Activated T-helper 1 cell treated with anti-CD3 and anti-CD28 coated beads, Interleukin-12 subunit alpha, Interleukin-12 subunit beta, Interleukin-2, Interleukin-4 antibody, amounts not matched to agents 30 ng/mL and 10 ng/mL and 1 ng/mL, durations not matched to agents 14 hours and 24 hours and 36 hours (primary cell): ENCODE measurements around the gene KIAA1217. TPM values are rescaled to one million over a fixed set of nuclear protein-coding genes. Genes with fewer than 3 reads are reported as not detected.

ENCODE experiments used
- DNase-seq: peaks from one replicate; pipeline ENCODE4 v3.0.0; 2021; ENCODE audit warnings: low spot score
- H3K27ac Mint-ChIP-seq: one replicate; pipeline ENCODE4 v1.8.0; 2021; ENCODE audit warnings: mild to moderate bottlenecking, mixed read lengths
- H3K27me3 Mint-ChIP-seq: one replicate; pipeline ENCODE4 v1.8.0; 2022; ENCODE audit warnings: mild to moderate bottlenecking, moderate library complexity, mixed read lengths; ENCODE audit not compliant: insufficient read depth
- H3K36me3 Mint-ChIP-seq: one replicate; pipeline ENCODE4 v1.8.0; 2021; ENCODE audit warnings: low read depth, mixed read lengths
- H3K4me1 Mint-ChIP-seq: one replicate; pipeline ENCODE4 v1.8.0; 2021; ENCODE audit warnings: low read depth, mixed read lengths
- H3K4me3 Mint-ChIP-seq: one replicate; pipeline ENCODE4 v1.8.0; 2021; ENCODE audit warnings: mild to moderate bottlenecking, moderate library complexity, mixed read lengths
- H3K9me3 Mint-ChIP-seq: one replicate; pipeline ENCODE4 v1.8.0; 2021; ENCODE audit warnings: mixed read lengths
- intact Hi-C: fragments of 100-400 bp; cut with micrococcal nuclease; formaldehyde crosslinking; loops from one replicate; pipeline ENCODE4 v1.15.1; 2024
- total RNA-seq: library from RNA; stranded (reverse); gene quantifications from 2 replicates; pipeline ENCODE4 v1.2.3, GENCODE V29; 2022

The KIAA1217 gene
- total RNA-seq, 1 donor from 2014 or later, result 6.4 TPM

DNA sequence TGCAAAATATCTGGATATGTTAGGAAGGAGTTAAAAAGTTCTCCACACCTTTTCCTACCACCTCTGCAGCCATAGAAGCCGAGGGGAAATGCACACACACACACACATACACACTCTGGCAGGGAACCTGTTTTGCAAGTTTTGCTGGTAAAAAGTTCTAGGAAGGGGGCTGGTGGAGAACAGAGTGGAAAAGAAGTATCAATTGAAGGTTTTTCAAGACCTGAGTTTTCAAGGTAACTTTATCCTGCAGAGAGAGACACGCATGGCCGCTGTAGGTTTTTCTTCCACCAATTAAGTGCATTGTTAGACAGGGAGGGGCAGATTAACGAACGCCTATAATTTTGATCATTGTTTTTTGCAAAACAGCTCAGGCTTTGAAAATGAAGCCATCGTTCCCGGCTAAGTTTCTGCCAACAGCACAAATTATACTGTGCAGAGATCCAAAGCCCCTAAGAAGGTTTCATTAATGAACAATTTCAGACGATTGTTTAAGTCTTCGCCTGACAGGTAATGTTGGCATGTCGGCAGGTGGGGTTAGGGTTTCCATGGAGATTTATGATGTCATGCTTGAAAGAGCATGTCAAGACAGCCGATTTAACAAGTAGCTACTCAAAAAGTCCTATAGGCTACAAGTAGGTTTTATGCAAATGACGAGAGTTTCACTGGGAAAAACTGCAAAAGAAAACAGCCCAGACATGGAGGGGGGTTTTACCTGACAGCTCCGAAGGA lies 29.7 kb downstream of the KIAA1217 start:
- Mint-ChIP-seq H3K4me1 (no peaks in the 10 kb centered on the region), H3K4me3 (no peak overlapping the region), H3K27ac (no peak overlapping the region), H3K27me3 (peaks cover 22% of the 10 kb centered on the region), H3K9me3 (no peaks in the 10 kb centered on the region), H3K36me3 (no peaks in the 10 kb centered on the region)
- intact Hi-C loops, result no loop called here
- DNase-seq, result no peak

DNA sequence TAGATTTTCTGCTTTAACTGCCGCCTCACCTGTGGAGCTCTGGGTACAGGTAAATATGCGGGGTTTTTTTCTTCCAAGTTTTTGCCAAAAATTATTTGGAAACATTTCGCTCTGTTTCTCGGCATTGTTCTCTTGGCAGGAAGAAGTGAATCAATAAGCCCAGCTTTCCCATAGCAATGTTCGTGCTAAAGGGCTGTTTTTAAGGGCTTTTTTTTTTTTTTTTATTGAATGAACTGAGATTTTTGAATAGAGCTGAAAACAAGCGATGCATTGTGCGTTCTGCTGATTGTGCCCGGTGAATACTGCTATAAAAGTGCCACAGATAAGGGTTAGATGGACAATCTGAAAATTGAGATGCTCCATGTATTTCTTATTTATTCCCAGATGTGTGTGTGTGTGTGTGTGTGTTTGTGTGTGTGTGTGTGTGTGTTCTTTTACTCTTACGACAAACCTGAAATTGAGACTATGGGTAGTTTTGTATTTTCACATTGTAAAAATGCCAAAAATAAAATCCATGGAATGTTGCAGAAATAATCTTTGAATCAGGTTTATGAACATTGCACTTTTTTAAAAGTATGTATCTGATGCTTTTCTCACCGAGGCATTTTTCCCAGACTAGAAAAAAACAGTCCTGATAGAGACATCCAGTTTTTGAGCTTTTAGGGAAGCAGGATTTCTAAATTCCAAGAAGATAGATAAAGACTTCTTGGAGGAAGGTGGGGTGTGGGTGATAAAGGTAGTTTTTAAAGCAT lies 30.5 kb downstream of the KIAA1217 start:
- Mint-ChIP-seq H3K9me3 (no peaks in the 10 kb centered on the region), H3K4me1 (no peaks in the 10 kb centered on the region), H3K4me3 (no peak overlapping the region), H3K36me3 (no peaks in the 10 kb centered on the region), H3K27me3 (peaks cover 22% of the 10 kb centered on the region), H3K27ac (no peak overlapping the region)
- intact Hi-C loops, result no loop called here
- DNase-seq, result no peak

DNA sequence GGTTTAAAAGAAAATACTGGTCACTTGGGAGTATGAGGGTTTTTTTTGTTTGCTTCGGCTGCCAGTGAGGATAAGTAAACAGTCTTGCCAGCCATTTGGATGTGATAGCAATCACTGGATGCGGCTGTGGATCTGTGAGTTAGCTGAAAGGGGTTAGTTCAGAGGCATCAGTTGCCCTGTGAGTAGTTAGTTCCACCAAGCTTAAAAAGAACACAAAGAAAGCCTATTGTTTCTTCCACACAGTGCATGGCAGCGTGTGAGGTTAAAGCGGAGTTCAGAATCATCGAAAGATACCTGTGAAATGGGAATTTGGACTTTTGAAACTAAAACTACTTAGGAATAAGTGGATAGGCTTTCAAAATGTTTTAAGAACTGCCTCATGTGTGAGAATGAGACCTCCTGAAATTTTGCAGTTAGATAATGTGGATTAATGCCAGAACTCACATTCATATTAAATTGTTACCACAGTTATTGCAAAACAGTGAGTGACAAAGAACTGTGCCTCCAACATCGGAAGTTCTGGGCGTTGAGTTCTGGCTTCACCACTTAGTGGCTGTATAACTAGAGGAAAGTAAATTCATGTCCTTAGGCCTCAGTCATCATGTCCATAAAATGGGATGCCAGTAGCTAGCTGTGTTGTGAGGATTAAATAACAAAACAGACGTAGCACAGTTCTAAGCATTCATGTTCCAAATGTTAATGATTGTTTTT lies 31.3 kb downstream of the KIAA1217 start:
- intact Hi-C loops, result no loop called here
- Mint-ChIP-seq H3K4me3 (no peak overlapping the region), H3K9me3 (no peaks in the 10 kb centered on the region), H3K36me3 (no peaks in the 10 kb centered on the region), H3K4me1 (no peaks in the 10 kb centered on the region), H3K27ac (no peak overlapping the region), H3K27me3 (peaks cover 22% of the 10 kb centered on the region)
- no peak for DNase-seq

DNA sequence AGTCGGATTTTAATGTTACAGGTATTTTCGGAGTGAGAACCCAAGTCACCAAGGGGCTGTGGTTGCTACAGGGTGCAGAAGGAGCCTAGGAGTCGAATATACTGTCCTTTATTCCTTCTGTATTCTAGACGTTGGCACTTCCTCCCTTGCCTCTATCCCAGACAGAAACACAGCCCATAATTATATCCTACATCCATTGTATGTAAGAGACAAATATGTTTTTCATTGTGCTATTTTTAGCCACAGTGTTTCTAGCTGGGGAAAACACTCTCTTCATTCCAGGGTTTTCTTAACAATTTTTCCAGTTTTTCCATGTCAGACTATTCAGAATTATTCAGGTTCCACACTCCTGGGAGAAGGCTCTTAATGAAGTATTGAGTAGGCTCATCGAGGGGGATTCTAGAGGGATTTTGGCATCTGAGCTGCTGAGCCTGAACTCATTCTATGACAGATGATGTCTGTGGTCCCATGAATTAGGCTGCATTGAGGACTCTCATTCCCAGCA lies 32.6 kb downstream of the KIAA1217 start:
- no peaks in the 10 kb centered on the region for H3K36me3 Mint-ChIP-seq
- H3K9me3 Mint-ChIP-seq, result no peaks in the 10 kb centered on the region
- no peak overlapping the region for H3K27ac Mint-ChIP-seq

DNA sequence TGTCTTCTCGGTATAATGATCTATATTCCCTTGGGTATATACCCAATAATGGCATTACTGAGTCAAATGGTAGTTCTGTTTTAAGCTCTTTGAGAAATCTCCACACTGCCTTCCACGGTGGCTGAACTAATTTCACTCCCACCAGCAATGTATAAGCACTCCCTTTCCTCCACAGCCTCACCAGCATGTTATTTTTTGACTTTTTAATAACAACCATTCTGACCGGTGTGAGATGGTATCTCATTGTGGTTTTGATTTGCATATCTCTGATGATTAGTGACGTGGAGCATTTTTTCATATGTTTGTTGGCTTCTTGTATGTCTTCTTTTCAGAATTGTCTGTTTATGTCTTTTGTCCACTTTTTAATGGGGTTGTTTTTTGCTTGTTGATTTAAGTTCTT lies 33.6 kb downstream of the KIAA1217 start:
- Mint-ChIP-seq H3K4me1 (no peaks in the 10 kb centered on the region), H3K4me3 (no peak overlapping the region), H3K27me3 (peaks cover 21% of the 10 kb centered on the region), H3K36me3 (no peaks in the 10 kb centered on the region), H3K9me3 (no peaks in the 10 kb centered on the region), H3K27ac (no peak overlapping the region)
- intact Hi-C loops, result no loop called here
- no peak for DNase-seq

More for the DNA sequence above, 32.6 kb downstream of the KIAA1217 start:
- intact Hi-C loops, result no loop called here
- no peak for DNase-seq
- Mint-ChIP-seq H3K4me1 (no peaks in the 10 kb centered on the region), H3K4me3 (no peak overlapping the region), H3K27me3 (peaks cover 22% of the 10 kb centered on the region)

DNA sequence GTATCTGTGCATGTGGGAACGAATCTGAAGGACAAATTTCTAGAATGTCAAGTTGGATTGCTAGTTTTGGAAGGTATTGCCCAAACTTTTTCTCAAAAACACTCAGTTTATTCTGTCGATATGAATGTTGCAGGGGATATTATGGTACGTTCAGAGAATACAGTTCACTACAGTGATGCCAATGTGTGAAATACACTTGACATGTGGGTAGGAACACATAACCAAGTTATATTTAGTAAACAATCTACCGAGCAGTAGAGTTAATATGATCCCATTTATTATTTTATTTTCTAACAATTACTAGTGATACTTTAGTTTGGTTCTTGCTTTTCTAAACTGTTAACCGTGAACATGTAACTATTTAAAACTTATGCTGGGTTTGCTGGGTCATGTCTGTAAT lies 37.4 kb downstream of the KIAA1217 start:
- Mint-ChIP-seq H3K9me3 (no peaks in the 10 kb centered on the region), H3K27me3 (peaks cover 8% of the 10 kb centered on the region), H3K4me3 (no peak overlapping the region), H3K4me1 (no peaks in the 10 kb centered on the region), H3K36me3 (no peaks in the 10 kb centered on the region), H3K27ac (no peak overlapping the region)
- intact Hi-C loops, result no loop called here
- DNase-seq, result no peak

DNA sequence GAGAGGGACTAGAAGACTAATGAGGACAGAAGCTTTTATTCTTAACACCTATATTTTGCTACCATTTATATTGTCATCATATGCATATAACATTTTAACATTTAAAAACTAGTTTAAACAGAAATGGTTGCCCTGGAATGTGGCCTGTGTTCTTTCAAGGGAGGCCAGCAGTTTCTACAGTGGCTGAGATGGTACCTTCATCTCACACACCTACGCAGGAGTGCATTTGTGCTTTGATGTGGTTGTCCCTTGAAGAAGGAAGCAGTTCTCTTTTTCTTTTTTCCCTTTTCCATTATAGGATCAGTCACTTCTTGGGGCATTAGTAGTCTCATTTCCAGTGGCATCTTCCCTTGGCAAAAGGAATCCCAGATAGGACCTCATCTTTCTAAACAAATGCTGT lies 38.9 kb downstream of the KIAA1217 start:
- DNase-seq, result no peak
- Mint-ChIP-seq H3K4me1 (no peaks in the 10 kb centered on the region), H3K9me3 (no peaks in the 10 kb centered on the region), H3K27ac (no peak overlapping the region), H3K4me3 (no peak overlapping the region), H3K27me3 (peaks cover 2% of the 10 kb centered on the region), H3K36me3 (no peaks in the 10 kb centered on the region)
- intact Hi-C loops, result no loop called here

DNA sequence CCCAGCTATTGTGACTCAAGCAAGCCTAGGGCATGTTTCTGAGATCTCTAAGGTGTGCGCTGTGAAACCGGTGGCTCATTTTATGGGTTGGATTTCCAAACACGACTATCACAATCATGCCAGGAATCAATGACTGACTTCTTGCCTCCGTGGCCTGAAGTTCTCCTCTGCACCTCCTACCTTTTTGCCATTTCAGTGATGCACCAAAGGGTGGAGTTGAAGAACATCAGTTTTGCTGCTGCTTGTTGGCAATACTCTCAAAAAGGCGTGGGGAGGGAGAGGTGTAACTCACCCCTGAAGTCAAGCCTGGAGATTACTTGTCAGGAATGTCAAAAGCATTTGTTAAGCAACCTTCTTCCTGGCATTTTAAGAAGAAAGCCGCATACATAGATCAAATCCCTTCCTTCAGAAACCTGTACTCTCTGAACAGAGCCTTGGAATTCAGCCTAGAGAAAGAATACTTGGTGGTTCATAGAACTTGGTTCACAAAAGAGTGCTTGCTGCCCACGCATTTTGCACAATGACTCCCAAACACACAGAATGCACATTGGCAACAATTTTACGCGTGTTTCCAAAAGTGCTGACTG lies 41.0 kb downstream of the KIAA1217 start:
- intact Hi-C loops, result no loop called here
- no peaks in the 10 kb centered on the region for H3K36me3 Mint-ChIP-seq
- no peaks in the 10 kb centered on the region for H3K9me3 Mint-ChIP-seq
- no peak overlapping the region for H3K27ac Mint-ChIP-seq
- no peaks in the 10 kb centered on the region for H3K4me1 Mint-ChIP-seq
- no peak for DNase-seq
- H3K4me3 Mint-ChIP-seq, result no peak overlapping the region
- peaks cover 2% of the 10 kb centered on the region for H3K27me3 Mint-ChIP-seq

DNA sequence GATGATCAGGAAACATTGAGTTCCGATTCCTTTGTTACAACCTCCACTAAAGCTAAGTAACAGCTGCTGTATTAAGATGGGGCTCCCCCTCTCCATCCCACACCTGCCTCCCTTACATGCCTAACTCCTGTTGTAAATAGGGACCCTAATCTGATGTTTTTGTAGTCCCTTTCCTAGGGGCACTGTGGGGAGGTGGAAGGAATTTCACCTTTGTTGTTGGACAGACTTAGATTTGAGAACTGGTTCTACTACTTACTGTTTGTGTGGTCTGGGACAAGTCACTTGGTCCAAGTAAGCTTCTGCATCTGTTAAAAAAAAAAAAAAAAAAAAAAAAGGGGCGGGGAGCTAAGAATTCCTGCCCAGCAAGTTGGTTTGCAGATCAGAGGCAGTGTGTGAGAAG lies 42.6 kb downstream of the KIAA1217 start:
- Mint-ChIP-seq H3K9me3 (no peaks in the 10 kb centered on the region), H3K27me3 (peaks cover 5% of the 10 kb centered on the region), H3K4me1 (no peaks in the 10 kb centered on the region), H3K4me3 (no peak overlapping the region), H3K36me3 (no peaks in the 10 kb centered on the region), H3K27ac (no peak overlapping the region)
- no peak for DNase-seq
- intact Hi-C loops, result no loop called here

DNA sequence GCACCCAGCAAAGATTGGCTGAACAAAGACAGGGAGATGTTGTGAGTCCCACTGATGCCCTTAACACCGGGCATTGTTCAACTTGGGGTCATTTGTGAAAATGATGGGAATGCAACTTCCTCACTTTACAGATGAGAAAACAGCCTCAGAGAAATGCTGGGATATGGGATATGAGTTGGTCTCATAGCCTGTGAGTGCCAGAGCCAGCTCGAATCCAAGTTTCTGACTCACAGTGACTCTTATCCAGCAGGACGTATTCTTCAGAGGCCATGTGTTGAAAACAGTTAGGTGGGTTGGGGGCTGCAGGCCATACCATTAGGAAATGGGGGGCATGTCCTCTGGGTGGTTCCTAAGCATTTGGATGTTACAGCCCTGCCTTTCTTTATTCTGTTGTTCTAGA lies 45.2 kb downstream of the KIAA1217 start:
- Mint-ChIP-seq H3K27ac (no peak overlapping the region), H3K4me3 (no peak overlapping the region), H3K36me3 (no peaks in the 10 kb centered on the region), H3K27me3 (peaks cover 4% of the 10 kb centered on the region), H3K4me1 (no peaks in the 10 kb centered on the region), H3K9me3 (no peaks in the 10 kb centered on the region)
- intact Hi-C loops, result no loop called here
- no peak for DNase-seq

DNA sequence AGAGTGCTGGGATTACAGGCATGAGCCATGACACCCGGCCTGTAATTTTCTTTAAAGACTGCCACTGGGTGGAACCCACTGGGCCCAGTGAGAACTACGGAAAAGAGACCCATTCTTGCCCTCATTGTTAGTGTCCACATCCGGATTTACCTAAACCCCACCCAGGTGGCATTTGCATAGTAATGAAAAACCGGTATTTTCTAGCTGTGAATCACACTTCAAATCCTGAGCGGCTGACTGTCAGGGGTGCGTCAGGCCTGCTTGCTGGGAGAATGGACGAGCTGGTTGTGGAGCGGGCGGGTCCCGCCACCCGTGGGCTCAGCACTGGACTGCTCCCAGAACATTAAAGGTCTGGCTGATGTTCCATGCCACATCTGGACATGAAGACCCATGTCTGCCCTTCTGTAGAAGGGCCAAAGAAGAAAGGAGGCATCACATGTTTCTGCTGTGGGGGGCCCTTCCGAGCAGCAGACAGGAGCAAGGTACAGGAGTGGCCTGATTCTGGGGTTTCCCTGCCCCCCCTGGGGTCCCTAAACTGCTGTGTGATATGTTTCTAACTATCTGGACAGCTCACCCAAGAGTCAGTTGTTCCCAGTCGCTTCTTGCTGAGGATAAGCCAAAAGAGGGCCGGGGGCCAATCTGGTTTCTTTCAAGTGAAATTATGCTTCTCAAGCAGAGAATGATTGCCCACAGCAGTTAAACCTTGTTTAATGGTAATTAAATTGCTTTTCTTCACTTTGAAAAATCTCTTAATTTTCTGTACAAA lies 46.4 kb downstream of the KIAA1217 start:
- H3K4me1 Mint-ChIP-seq, result no peaks in the 10 kb centered on the region
- no peak for DNase-seq
- H3K9me3 Mint-ChIP-seq, result no peaks in the 10 kb centered on the region
- intact Hi-C loops, result no loop called here
- no peak overlapping the region for H3K27ac Mint-ChIP-seq
- H3K27me3 Mint-ChIP-seq, result peaks cover 4% of the 10 kb centered on the region
- no peak overlapping the region for H3K4me3 Mint-ChIP-seq
- no peaks in the 10 kb centered on the region for H3K36me3 Mint-ChIP-seq

DNA sequence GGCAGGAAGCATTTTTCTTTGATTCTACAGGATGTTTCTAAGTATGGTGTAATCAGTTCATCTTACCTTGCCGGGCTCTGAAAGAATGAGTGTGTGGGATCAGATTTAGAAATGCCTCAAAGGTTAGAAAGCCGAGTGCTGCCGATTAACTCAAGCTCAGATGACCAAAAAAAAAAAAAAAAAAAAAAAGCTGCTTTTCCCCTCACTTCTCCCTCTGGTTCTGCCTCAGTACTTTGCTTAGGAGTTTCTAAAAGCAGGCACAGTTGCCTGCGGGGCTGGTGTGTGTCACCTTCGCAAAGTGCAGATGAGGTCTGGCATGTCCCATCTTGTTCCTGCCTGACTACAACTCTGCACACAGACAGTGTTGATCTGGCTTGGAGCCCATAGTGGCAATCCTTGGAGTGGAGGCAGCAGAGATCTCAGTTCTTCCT lies 47.0 kb downstream of the KIAA1217 start:
- H3K4me1 Mint-ChIP-seq, result no peaks in the 10 kb centered on the region
- intact Hi-C loops, result no loop called here
- H3K4me3 Mint-ChIP-seq, result no peak overlapping the region
- H3K27me3 Mint-ChIP-seq, result peaks cover 4% of the 10 kb centered on the region
- no peak for DNase-seq
- H3K27ac Mint-ChIP-seq, result no peak overlapping the region
- H3K9me3 Mint-ChIP-seq, result no peaks in the 10 kb centered on the region
- H3K36me3 Mint-ChIP-seq, result no peaks in the 10 kb centered on the region
